Measurements from ENCODE around the gene BARHL2. TPM values are rescaled to one million over a fixed set of nuclear protein-coding genes. Genes with fewer than 3 reads are reported as not detected.

BARHL2 gene
- total RNA-seq, 1 experiment from 2014 or later = not detected

GRCh38 chr1:90713741-90714509 is 3.2 kb downstream of the BARHL2 start:
- Mint-ChIP-seq H3K4me1 (peaks cover 73% of the 10 kb centered on the region), H3K27ac (no peak overlapping the region), H3K4me3 (peak overlapping the region; percentile 11; the same call in 1 of the 2 replicates), H3K9me3 (no peaks in the 10 kb centered on the region), H3K36me3 (no peaks in the 10 kb centered on the region), H3K27me3 (ENCODE audit: low read depth) (peaks cover 99% of the 10 kb centered on the region)
- POLR2A ChIA-PET = no interaction called here
- DNase-seq (ENCODE audit: low spot score) (no peak), ATAC-seq (peak; percentile 6)
- CTCF ChIA-PET = interaction anchor here (0.6 to 4.1 kb wide), 9 partner anchors 9 to 454 kb away, joined by 3 to 28 read pairs (median 6); no protein-coding TSS in a partner anchor
- no peak for TF ChIP-seq ZNF416 (CRISPR knock-in tag; IDR thresholded peaks at IDR 0.05)
- TF ChIP-seq, protein P1, sequence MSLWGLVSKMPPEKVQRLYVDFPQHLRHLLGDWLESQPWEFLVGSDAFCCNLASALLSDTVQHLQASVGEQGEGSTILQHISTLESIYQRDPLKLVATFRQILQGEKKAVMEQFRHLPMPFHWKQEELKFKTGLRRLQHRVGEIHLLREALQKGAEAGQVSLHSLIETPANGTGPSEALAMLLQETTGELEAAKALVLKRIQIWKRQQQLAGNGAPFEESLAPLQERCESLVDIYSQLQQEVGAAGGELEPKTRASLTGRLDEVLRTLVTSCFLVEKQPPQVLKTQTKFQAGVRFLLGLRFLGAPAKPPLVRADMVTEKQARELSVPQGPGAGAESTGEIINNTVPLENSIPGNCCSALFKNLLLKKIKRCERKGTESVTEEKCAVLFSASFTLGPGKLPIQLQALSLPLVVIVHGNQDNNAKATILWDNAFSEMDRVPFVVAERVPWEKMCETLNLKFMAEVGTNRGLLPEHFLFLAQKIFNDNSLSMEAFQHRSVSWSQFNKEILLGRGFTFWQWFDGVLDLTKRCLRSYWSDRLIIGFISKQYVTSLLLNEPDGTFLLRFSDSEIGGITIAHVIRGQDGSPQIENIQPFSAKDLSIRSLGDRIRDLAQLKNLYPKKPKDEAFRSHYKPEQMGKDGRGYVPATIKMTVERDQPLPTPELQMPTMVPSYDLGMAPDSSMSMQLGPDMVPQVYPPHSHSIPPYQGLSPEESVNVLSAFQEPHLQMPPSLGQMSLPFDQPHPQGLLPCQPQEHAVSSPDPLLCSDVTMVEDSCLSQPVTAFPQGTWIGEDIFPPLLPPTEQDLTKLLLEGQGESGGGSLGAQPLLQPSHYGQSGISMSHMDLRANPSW (CRISPR knock-in tag; conservative IDR thresholded peaks at IDR 0.05; ENCODE audit: low read depth) = no peak
- no peak for TF ChIP-seq NFATC4 (CRISPR knock-in tag; IDR thresholded peaks at IDR 0.05)
- TF ChIP-seq NFE2L1 (CRISPR knock-in tag; IDR thresholded peaks at IDR 0.05) = no peak
- TF ChIP-seq, protein P2, sequence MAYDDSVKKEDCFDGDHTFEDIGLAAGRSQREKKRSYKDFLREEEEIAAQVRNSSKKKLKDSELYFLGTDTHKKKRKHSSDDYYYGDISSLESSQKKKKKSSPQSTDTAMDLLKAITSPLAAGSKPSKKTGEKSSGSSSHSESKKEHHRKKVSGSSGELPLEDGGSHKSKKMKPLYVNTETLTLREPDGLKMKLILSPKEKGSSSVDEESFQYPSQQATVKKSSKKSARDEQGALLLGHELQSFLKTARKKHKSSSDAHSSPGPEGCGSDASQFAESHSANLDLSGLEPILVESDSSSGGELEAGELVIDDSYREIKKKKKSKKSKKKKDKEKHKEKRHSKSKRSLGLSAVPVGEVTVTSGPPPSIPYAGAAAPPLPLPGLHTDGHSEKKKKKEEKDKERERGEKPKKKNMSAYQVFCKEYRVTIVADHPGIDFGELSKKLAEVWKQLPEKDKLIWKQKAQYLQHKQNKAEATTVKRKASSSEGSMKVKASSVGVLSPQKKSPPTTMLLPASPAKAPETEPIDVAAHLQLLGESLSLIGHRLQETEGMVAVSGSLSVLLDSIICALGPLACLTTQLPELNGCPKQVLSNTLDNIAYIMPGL (CRISPR knock-in tag; IDR thresholded peaks at IDR 0.05) = no peak
- TF ChIP-seq E2F4 (CRISPR knock-in tag; IDR thresholded peaks at IDR 0.05; ENCODE audit: borderline replicate concordance, low read depth) = no peak
- TF ChIP-seq, protein P3, sequence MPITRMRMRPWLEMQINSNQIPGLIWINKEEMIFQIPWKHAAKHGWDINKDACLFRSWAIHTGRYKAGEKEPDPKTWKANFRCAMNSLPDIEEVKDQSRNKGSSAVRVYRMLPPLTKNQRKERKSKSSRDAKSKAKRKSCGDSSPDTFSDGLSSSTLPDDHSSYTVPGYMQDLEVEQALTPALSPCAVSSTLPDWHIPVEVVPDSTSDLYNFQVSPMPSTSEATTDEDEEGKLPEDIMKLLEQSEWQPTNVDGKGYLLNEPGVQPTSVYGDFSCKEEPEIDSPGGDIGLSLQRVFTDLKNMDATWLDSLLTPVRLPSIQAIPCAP (CRISPR knock-in tag; IDR thresholded peaks at IDR 0.05) = no peak
- TF ChIP-seq CREM (CRISPR knock-in tag; IDR thresholded peaks at IDR 0.05) = no peak
- no peak for TF ChIP-seq CDX4 (CRISPR knock-in tag; IDR thresholded peaks at IDR 0.05; ENCODE audit: borderline replicate concordance)
- no peak for TF ChIP-seq IRF2 (CRISPR knock-in tag; IDR thresholded peaks at IDR 0.05; ENCODE audit: borderline replicate concordance, low read depth)
- TF ChIP-seq CREB1 (CRISPR knock-in tag; IDR thresholded peaks at IDR 0.05) = no peak
- TF ChIP-seq, protein P4, sequence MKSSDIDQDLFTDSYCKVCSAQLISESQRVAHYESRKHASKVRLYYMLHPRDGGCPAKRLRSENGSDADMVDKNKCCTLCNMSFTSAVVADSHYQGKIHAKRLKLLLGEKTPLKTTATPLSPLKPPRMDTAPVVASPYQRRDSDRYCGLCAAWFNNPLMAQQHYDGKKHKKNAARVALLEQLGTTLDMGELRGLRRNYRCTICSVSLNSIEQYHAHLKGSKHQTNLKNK (CRISPR knock-in tag; IDR thresholded peaks at IDR 0.05) = no peak
- TF ChIP-seq SMAD3 (CRISPR knock-in tag; IDR thresholded peaks at IDR 0.05; ENCODE audit: borderline replicate concordance) = no peak
- TF ChIP-seq, protein P5, sequence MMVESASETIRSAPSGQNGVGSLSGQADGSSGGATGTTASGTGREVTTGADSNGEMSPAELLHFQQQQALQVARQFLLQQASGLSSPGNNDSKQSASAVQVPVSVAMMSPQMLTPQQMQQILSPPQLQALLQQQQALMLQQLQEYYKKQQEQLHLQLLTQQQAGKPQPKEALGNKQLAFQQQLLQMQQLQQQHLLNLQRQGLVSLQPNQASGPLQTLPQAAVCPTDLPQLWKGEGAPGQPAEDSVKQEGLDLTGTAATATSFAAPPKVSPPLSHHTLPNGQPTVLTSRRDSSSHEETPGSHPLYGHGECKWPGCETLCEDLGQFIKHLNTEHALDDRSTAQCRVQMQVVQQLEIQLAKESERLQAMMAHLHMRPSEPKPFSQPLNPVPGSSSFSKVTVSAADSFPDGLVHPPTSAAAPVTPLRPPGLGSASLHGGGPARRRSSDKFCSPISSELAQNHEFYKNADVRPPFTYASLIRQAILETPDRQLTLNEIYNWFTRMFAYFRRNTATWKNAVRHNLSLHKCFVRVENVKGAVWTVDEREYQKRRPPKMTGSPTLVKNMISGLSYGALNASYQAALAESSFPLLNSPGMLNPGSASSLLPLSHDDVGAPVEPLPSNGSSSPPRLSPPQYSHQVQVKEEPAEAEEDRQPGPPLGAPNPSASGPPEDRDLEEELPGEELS (CRISPR knock-in tag; IDR thresholded peaks at IDR 0.05) = no peak
